ENCODE measurements around the gene MEGF8.

DNA sequence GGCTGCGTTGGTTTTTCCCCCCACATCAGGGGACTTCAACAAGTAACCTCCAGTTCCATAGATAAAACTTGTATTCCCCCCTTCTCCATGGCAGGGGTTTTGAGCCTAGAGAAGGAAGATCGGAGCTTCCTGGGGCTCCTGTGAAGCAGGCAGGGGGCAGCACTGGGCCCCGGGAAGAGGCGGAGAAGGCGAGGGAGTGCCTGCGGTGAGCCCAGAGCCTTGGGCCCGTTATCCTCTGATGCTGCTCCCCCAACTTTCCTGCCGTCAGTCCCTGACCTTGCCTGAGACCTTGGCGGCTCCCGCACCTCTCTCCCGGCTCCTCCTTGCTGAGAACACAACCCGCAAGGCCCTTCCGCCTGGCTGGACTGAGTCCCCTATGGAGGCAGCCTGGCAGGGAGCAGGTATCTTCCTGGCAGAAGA, 99.3 kb downstream of the MEGF8 start:
- TF ChIP-seq REST (IDR thresholded peaks at IDR 0.05; ENCODE audit: insufficient read depth in 1 of 2, low read depth in 2 of 2, low read length in 2 of 2), result no peak
- TF ChIP-seq POLR2AphosphoS5 (IDR thresholded peaks at IDR 0.05; ENCODE audit: low read depth, low read length), result no peak
- no peak for TF ChIP-seq SIN3A (IDR thresholded peaks at IDR 0.05; ENCODE audit: borderline replicate concordance, insufficient read depth, low read length)
- TF ChIP-seq TAF1 (IDR thresholded peaks at IDR 0.05; ENCODE audit: borderline replicate concordance, insufficient read depth, low read length), result no peak
- TF ChIP-seq FOXP2 (optimal IDR thresholded peaks at IDR 0.05; ENCODE audit: borderline replicate concordance, extremely low read depth, extremely low read length, insufficient read depth), result no peak

Measured in PFSK-1 (cell line).